HCT116 (cell line): Measurements from ENCODE around the gene FBXL5. TPM values are rescaled to one million over a fixed set of nuclear protein-coding genes. Genes with fewer than 3 reads are reported as not detected.

ENCODE experiments used
- ATAC-seq: fragments of 200-7000 bp; cut with Tn5 transposase; 2 replicates; pipeline ENCODE4 v1.9.1; 2020; ENCODE audit warnings: mild to moderate bottlenecking, moderate library complexity
- BruUV-seq: library from RNA; stranded (reverse); fragments of 400-500 nt; replicated peaks from 2 replicates; lab custom pipeline; 2021; lab: Mats Ljungman, UMichigan
- CTCF ChIA-PET: fragments of 300-600 bp; sonication (Branson Sonifier 250); formaldehyde crosslinking; loops from one replicate; lab custom pipeline; 2021; ENCODE audit warnings: antibody characterized with exemption; lab: Charles Lee
- POLR2A ChIA-PET: fragments of 300-600, 350-600 bp; sonication (Branson Sonifier 250); formaldehyde crosslinking; loops from one replicate; lab custom pipeline; 2021; ENCODE audit warnings: antibody characterized with exemption; lab: Charles Lee
- RAD21 ChIA-PET, 2 experiments: fragments of 300-600 bp; sonication (Branson Sonifier 250); formaldehyde crosslinking; loops; one replicate each; lab custom pipeline; 2023; ENCODE audit warnings: low total read pairs in 2 of 2; ENCODE audit not compliant: uncharacterized antibody in 2 of 2, unreplicated experiment in 2 of 2, low non-redundant PET in 1 of 2; lab: Charles Lee
- DNase-seq: peaks from one replicate; pipeline ENCODE4 v3.0.0-alpha.2; 2010; ENCODE audit warnings: low read depth, low spot score
- H2AFZ ChIP-seq: fragments of 200-600 bp; shearing (Covaris generic), sonication (generic); 2 replicates; pipeline ENCODE4 v1.6.1; 2017; ENCODE audit warnings: low read depth, mixed run types, mixed read lengths, antibody characterized with exemption, low read length; ENCODE audit not compliant: poor library complexity, severe bottlenecking
- H3K27ac ChIP-seq: 2 replicates; pipeline ENCODE4 v1.5.1; 2012; ENCODE audit warnings: low read depth, low read length
- H3K27me3 ChIP-seq: fragments of 200-600 bp; sonication (generic); 2 replicates; pipeline ENCODE4 v1.6.1; 2016; ENCODE audit warnings: mixed run types, low read length, mixed read lengths; ENCODE audit not compliant: insufficient read depth
- H3K36me3 ChIP-seq, 2 experiments: fragments of 200-500 bp in 1 of 2; fragments of 200-600 bp in 1 of 2; sonication (Bioruptor generic) in 1 of 2; sonication (generic) in 1 of 2; 2 replicates each; pipeline versions ENCODE4 v1.5.1 to v1.6.1; 2014 to 2016; ENCODE audit warnings: low read length in 2 of 2, inconsistent platforms in 1 of 2, mixed read lengths in 1 of 2, mixed run types in 1 of 2; ENCODE audit not compliant: insufficient read depth in 2 of 2, control insufficient read depth in 1 of 2
- H3K4me1 ChIP-seq, 2 experiments: fragments of 200-600 bp in 1 of 2; sonication (generic) in 1 of 2; 2 replicates each; pipeline versions ENCODE4 v1.5.1 to v1.6.1; 2012 to 2017; ENCODE audit warnings: low read length in 2 of 2, inconsistent platforms in 1 of 2, mild to moderate bottlenecking in 1 of 2, mixed read lengths in 1 of 2, mixed run types in 1 of 2, moderate library complexity in 1 of 2; ENCODE audit not compliant: insufficient read depth in 2 of 2, control insufficient read depth in 1 of 2
- H3K4me2 ChIP-seq: fragments of 200-600 bp; sonication (generic); 2 replicates; pipeline ENCODE4 v1.6.1; 2017; ENCODE audit warnings: mixed run types, low read length, mixed read lengths
- H3K4me3 ChIP-seq, 2 experiments: fragments of 200-600 bp in 1 of 2; sonication (generic) in 1 of 2; replicated peaks in 1 of 2; 2 replicates each; pipeline ENCODE4 v1.5.1; 2011 to 2016; ENCODE audit warnings: low read length in 2 of 2, control low read depth in 1 of 2, low read depth in 1 of 2, mild to moderate bottlenecking in 1 of 2, mixed read lengths in 1 of 2, mixed run types in 1 of 2
- H3K79me2 ChIP-seq: fragments of 200-600 bp; sonication (generic); 2 replicates; pipeline ENCODE4 v1.6.1; 2017; ENCODE audit warnings: mild to moderate bottlenecking, mixed run types, low read length, moderate library complexity, mixed read lengths; ENCODE audit not compliant: insufficient read depth
- H3K9ac ChIP-seq: fragments of 200-600 bp; sonication (generic); 2 replicates; pipeline ENCODE4 v1.6.1; 2016; ENCODE audit warnings: low read length, mixed read lengths
- H3K9me2 ChIP-seq: fragments of 200-600 bp; sonication (generic), shearing (Covaris generic); 2 replicates; pipeline ENCODE4 v1.6.1; 2017; ENCODE audit warnings: mixed run types, mild to moderate bottlenecking, moderate library complexity; ENCODE audit not compliant: insufficient read depth
- H3K9me3 ChIP-seq, 2 experiments: fragments of 200-500 bp in 1 of 2; fragments of 200-600 bp in 1 of 2; sonication (Bioruptor generic) in 1 of 2; sonication (generic) in 1 of 2; 2 replicates each; pipeline ENCODE4 v1.6.1; 2014 to 2017; ENCODE audit warnings: low read length in 2 of 2, mixed read lengths in 2 of 2, inconsistent platforms in 1 of 2, low read depth in 1 of 2, mild to moderate bottlenecking in 1 of 2, mixed run types in 1 of 2, moderate library complexity in 1 of 2; ENCODE audit not compliant: control insufficient read depth in 1 of 2, insufficient read depth in 1 of 2
- H4K20me1 ChIP-seq: fragments of 200-600 bp; sonication (generic), shearing (Covaris generic); 2 replicates; pipeline ENCODE4 v1.6.1; 2017; ENCODE audit warnings: mixed run types, mild to moderate bottlenecking, moderate library complexity; ENCODE audit not compliant: insufficient read depth
- CBX3 ChIP-seq: IDR thresholded peaks from 2 replicates; pipeline ENCODE4 v1.6.1; 2012; ENCODE audit warnings: low read depth
- CEBPB ChIP-seq: IDR thresholded peaks from 2 replicates; pipeline ENCODE4 v1.6.1; 2012; ENCODE audit warnings: low read depth
- EGR1 ChIP-seq: IDR thresholded peaks from 2 replicates; pipeline ENCODE4 v1.6.1; 2012; ENCODE audit warnings: low read depth
- ELF1 ChIP-seq: IDR thresholded peaks from 2 replicates; pipeline ENCODE4 v1.6.1; 2012; ENCODE audit warnings: low read depth, borderline replicate concordance
- EZH2phosphoT487 ChIP-seq: fragments of 200-600 bp; IDR thresholded peaks from 2 replicates; pipeline ENCODE4 v1.6.1; 2018; ENCODE audit warnings: antibody characterized with exemption, borderline replicate concordance
- RAD21 ChIP-seq: IDR thresholded peaks from 2 replicates; pipeline ENCODE4 v1.6.1; 2012; ENCODE audit warnings: low read depth, mild to moderate bottlenecking
- SIN3A ChIP-seq: IDR thresholded peaks from 2 replicates; pipeline ENCODE4 v1.6.1; 2012; ENCODE audit warnings: low read depth
- SP1 ChIP-seq: IDR thresholded peaks from 2 replicates; pipeline ENCODE4 v1.6.1; 2012; ENCODE audit warnings: low read depth
- SRF ChIP-seq: IDR thresholded peaks from 2 replicates; pipeline ENCODE4 v1.6.1; 2012; ENCODE audit warnings: low read depth
- YY1 ChIP-seq: IDR thresholded peaks from 2 replicates; pipeline ENCODE4 v1.6.1; 2011; ENCODE audit warnings: low read length, low read depth, moderate library complexity, mild to moderate bottlenecking; ENCODE audit not compliant: insufficient replicate concordance; ENCODE audit errors: extremely low read depth
- ZNF274 ChIP-seq: fragments of 200-500 bp; sonication (Bioruptor generic); IDR thresholded peaks from 2 replicates; pipeline ENCODE4 v1.6.1; 2014; ENCODE audit warnings: mild to moderate bottlenecking, low read depth, low read length, inconsistent platforms
- intact Hi-C: fragments of 100-400 bp; cut with micrococcal nuclease; formaldehyde crosslinking; loops from 2 replicates; pipeline ENCODE4 v1.10.0; 2022
- total RNA-seq: library from RNA; stranded (reverse); gene quantifications from one replicate; pipeline ENCODE4 v1.2.1, GENCODE V29; 2021; ENCODE audit not compliant: unreplicated experiment
- TF ChIP-seq, protein P1 (sequence below): IDR thresholded peaks from 2 replicates; pipeline ENCODE4 v1.6.1; 2012
- TF ChIP-seq, protein P2 (sequence below): IDR thresholded peaks from 2 replicates; pipeline ENCODE4 v1.6.1; 2012

FBXL5 gene
- total RNA-seq, 1 experiment from 2014 or later: 20.6 TPM

DNA sequence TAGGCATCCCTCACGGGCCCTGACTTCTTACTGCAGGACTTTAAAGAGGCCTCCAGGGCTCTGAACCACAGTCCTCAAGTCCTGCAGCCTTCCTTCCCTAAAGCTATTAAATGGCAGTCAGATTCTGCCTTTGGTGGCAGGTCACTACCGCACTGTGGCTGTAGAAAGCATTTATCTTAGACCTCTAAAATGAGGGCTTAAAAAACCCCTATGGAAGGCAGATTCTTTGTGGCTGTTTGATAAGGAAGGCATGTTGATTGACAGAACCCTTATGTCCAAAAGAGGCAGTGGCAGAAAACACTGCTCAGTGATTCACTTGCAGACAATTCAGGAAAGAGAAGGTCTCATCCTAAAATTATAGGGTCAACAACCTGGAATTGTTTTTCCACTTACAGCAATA lies 79.2 kb downstream of the FBXL5 start (continued):
- TF ChIP-seq ELF1: no peak
- TF ChIP-seq RAD21: no peak
- TF ChIP-seq, protein P1, sequence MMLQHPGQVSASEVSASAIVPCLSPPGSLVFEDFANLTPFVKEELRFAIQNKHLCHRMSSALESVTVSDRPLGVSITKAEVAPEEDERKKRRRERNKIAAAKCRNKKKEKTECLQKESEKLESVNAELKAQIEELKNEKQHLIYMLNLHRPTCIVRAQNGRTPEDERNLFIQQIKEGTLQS: no peak

DNA sequence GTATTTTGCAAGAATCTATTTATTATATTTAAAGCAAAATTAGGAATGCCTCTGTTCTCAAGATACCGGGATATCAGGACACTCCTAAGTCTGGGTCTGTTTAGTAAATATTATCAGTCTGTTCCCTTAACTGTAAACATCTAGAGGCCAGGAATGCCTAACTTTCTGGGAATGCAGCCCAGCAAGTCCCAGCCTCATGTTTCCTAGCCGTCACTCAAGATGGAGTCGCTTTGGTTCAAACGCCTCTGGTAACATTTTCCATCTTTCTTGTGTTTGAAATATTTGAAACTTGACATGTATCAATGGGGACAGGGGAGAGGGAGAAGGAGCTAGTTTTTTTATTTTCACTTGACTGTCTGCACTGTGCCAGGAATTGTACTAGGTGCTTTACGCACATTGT lies 85.4 kb downstream of the FBXL5 start:
- no peak for ATAC-seq
- Histone ChIP-seq H3K4me2 (no peak overlapping the region), H3K9ac (no peak overlapping the region), H3K9me2 (no peaks in the 10 kb centered on the region), H3K36me3 (no peaks in the 10 kb centered on the region), H3K9me3 (no peaks in the 10 kb centered on the region), H4K20me1 (no peaks in the 10 kb centered on the region), H2AFZ (no peak overlapping the region), H3K79me2 (no peaks in the 10 kb centered on the region), H3K4me1 (no peaks in the 10 kb centered on the region)
- intact Hi-C loops: no loop called here
- ChIA-PET POLR2A (no interaction called here), RAD21 (no interaction called here), CTCF (no interaction called here)
- no peak for TF ChIP-seq SP1
- no peak for TF ChIP-seq CBX3
- no peak for TF ChIP-seq SRF
- TF ChIP-seq, protein P1: no peak
- TF ChIP-seq ZNF274: no peak
- no peak for TF ChIP-seq CEBPB
- no peak for TF ChIP-seq SIN3A
- no peak for TF ChIP-seq ELF1
- TF ChIP-seq, protein P2, sequence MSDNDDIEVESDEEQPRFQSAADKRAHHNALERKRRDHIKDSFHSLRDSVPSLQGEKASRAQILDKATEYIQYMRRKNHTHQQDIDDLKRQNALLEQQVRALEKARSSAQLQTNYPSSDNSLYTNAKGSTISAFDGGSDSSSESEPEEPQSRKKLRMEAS: no peak
- no peak for TF ChIP-seq YY1
- no peak for TF ChIP-seq EZH2phosphoT487
- TF ChIP-seq EGR1: no peak
- TF ChIP-seq, all 23 proteins: peak for 0
- no TSS peak for BruUV-seq
- Histone ChIP-seq H3K27me3 (no peaks in the 10 kb centered on the region), H3K4me3 (no peak overlapping the region), H3K27ac (no peak overlapping the region)
- DNase-seq: no peak
